SK-N-SH treated with all-trans-retinoic acid at 6 μM for 48 hours (cell line): ENCODE results near the gene HDC.

Experiments used
- ATAC-seq: fragments of 200-7000 bp; cut with Tn5 transposase; 3 replicates; pipeline ENCODE4 v1.9.1; 2020; ENCODE audit warnings: mild to moderate bottlenecking, moderate library complexity
- ARNTL ChIP-seq: fragments of 450-650 bp; formaldehyde crosslinking; IDR thresholded peaks from 2 replicates; pipeline ENCODE4 v1.5.0; 2020; ENCODE audit warnings: low read depth, mild to moderate bottlenecking, moderate library complexity, borderline replicate concordance
- BACH2 ChIP-seq: fragments of 250-450 bp; sonication (Bioruptor Pico); IDR thresholded peaks from 2 replicates; pipeline ENCODE4 v1.9.0; 2021; ENCODE audit warnings: mild to moderate bottlenecking, borderline replicate concordance
- CSDC2 ChIP-seq: fragments of 250-450 bp; sonication (Bioruptor Pico); IDR thresholded peaks from 2 replicates; pipeline ENCODE4 v1.5.0; 2020; ENCODE audit warnings: mild to moderate bottlenecking, moderate library complexity
- CSRNP3 ChIP-seq: fragments of 250-450 bp; sonication (Bioruptor Pico); IDR thresholded peaks from 2 replicates; pipeline ENCODE4 v1.5.1; 2021; ENCODE audit warnings: mild to moderate bottlenecking, moderate library complexity
- GLIS3 ChIP-seq: fragments of 250-450 bp; sonication (Bioruptor Pico); IDR thresholded peaks from 2 replicates; pipeline ENCODE4 v1.5.0; 2020; ENCODE audit warnings: mild to moderate bottlenecking, moderate library complexity
- ISL1 ChIP-seq: fragments of 250-450 bp; sonication (Bioruptor Pico); IDR thresholded peaks from 2 replicates; pipeline ENCODE4 v2.1.2; 2022; ENCODE audit warnings: mild to moderate bottlenecking, moderate library complexity
- OSR1 ChIP-seq: fragments of 250-450 bp; sonication (Bioruptor Pico); IDR thresholded peaks from 2 replicates; pipeline ENCODE4 v1.8.0; 2022; ENCODE audit warnings: moderate library complexity, mild to moderate bottlenecking, inconsistent platforms
- PPARA ChIP-seq: fragments of 250-450 bp; sonication (Bioruptor Pico); IDR thresholded peaks from 2 replicates; pipeline ENCODE4 v1.5.0; 2020; ENCODE audit warnings: mild to moderate bottlenecking, borderline replicate concordance
- RARB ChIP-seq: fragments of 250-450 bp; sonication (Bioruptor Pico); IDR thresholded peaks from 2 replicates; pipeline ENCODE4 v1.8.0; 2021; ENCODE audit warnings: mild to moderate bottlenecking, moderate library complexity
- SNAI2 ChIP-seq: fragments of 250-450 bp; sonication (Bioruptor Pico); IDR thresholded peaks from 2 replicates; pipeline ENCODE4 v1.5.0; 2020; ENCODE audit warnings: mild to moderate bottlenecking, moderate library complexity
- TCF4 ChIP-seq: fragments of 250-450 bp; sonication (Bioruptor Pico); IDR thresholded peaks from 2 replicates; pipeline ENCODE4 v1.8.0; 2021; ENCODE audit warnings: mild to moderate bottlenecking, moderate library complexity, borderline replicate concordance
- TOX ChIP-seq: fragments of 250-450 bp; sonication (Bioruptor Pico); IDR thresholded peaks from 2 replicates; pipeline ENCODE4 v1.8.0; 2021; ENCODE audit warnings: mild to moderate bottlenecking, moderate library complexity, borderline replicate concordance
- ZC3H10 ChIP-seq: fragments of 250-450 bp; sonication (Bioruptor Pico); IDR thresholded peaks from 2 replicates; pipeline ENCODE4 v1.5.1; 2021; ENCODE audit warnings: mild to moderate bottlenecking, moderate library complexity
- ZFP3 ChIP-seq: fragments of 250-450 bp; sonication (Bioruptor Pico); IDR thresholded peaks from 2 replicates; pipeline ENCODE4 v1.5.0; 2020; ENCODE audit warnings: mild to moderate bottlenecking, moderate library complexity
- ZFP30 ChIP-seq: fragments of 450-650 bp; formaldehyde crosslinking; IDR thresholded peaks from 2 replicates; pipeline ENCODE4 v1.5.0; 2022; ENCODE audit warnings: mild to moderate bottlenecking, moderate library complexity
- ZNF565 ChIP-seq: fragments of 450-650 bp; formaldehyde crosslinking; conservative IDR thresholded peaks from 2 replicates; pipeline ENCODE4 v1.5.0; 2020; ENCODE audit warnings: low read depth, mild to moderate bottlenecking, moderate library complexity
- ZNF70 ChIP-seq: fragments of 450-650 bp; formaldehyde crosslinking; IDR thresholded peaks from 2 replicates; pipeline ENCODE4 v1.5.0; 2020; ENCODE audit warnings: mild to moderate bottlenecking, moderate library complexity
- ZNF8 ChIP-seq: fragments of 450-650 bp; formaldehyde crosslinking; IDR thresholded peaks from 2 replicates; pipeline ENCODE4 v1.5.0; 2020; ENCODE audit warnings: mild to moderate bottlenecking, moderate library complexity
- TF ChIP-seq, protein P1 (sequence below): fragments of 250-450 bp; sonication (Bioruptor Pico); IDR thresholded peaks from 2 replicates; pipeline ENCODE4 v1.8.0; 2020; ENCODE audit warnings: mild to moderate bottlenecking, moderate library complexity, borderline replicate concordance
- TF ChIP-seq, protein P2 (sequence below): fragments of 250-450 bp; sonication (Bioruptor Pico); IDR thresholded peaks from 2 replicates; pipeline ENCODE4 v1.8.0; 2021; ENCODE audit warnings: low read depth, mild to moderate bottlenecking, moderate library complexity, borderline replicate concordance
- TF ChIP-seq, protein P3 (sequence below): fragments of 250-450 bp; sonication (Bioruptor Pico); IDR thresholded peaks from 2 replicates; pipeline ENCODE4 v1.5.0; 2020; ENCODE audit warnings: mild to moderate bottlenecking, moderate library complexity
- TF ChIP-seq, protein P4 (sequence below): fragments of 250-450 bp; sonication (Bioruptor Pico); IDR thresholded peaks from 2 replicates; pipeline ENCODE4 v1.5.1; 2020; ENCODE audit warnings: low read depth, mild to moderate bottlenecking, moderate library complexity

The HDC gene

DNA sequence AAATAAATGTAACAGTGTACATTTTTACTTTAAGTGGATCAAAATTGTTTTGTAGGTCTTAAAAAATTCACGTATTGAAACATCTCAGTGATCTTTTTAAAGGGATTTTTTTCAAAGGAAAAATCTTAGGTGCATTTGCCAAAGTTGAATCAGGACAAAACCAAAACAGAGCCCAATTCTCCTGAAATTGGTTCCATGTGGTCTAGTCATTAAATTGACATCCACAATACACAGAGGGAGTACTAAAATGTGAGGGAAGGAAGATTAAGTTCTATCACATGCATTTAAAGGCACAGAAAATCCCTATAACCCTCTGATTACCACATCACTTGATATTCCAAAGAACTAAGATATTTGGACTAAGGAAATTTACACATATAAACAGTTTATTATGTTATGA is 39.3 kb upstream of the HDC start:
- TF ChIP-seq RARB (CRISPR knock-in tag) = no peak
- ATAC-seq = no peak

DNA sequence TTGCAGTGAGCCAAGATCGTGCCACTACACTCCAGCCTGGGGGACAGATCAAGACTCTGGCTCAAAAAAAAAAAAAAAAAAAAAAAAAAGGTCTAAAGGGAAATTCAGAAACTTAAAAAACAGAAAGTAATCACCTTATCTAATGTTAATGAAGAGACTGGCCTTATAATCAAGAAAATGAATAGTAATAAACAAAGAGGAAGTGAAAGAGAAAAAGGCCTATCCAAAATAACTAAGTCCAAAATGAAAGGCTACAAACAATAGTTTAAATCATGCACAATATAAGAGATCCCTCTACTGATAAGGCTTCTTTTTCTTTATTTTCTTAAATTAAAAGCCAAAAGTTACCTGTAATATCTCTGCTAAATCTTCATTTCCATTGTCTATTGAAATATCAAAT is 37.1 kb upstream of the HDC start:
- no peak for TF ChIP-seq OSR1 (CRISPR knock-in tag)
- no peak for TF ChIP-seq TCF4 (CRISPR knock-in tag)
- TF ChIP-seq, protein P1, sequence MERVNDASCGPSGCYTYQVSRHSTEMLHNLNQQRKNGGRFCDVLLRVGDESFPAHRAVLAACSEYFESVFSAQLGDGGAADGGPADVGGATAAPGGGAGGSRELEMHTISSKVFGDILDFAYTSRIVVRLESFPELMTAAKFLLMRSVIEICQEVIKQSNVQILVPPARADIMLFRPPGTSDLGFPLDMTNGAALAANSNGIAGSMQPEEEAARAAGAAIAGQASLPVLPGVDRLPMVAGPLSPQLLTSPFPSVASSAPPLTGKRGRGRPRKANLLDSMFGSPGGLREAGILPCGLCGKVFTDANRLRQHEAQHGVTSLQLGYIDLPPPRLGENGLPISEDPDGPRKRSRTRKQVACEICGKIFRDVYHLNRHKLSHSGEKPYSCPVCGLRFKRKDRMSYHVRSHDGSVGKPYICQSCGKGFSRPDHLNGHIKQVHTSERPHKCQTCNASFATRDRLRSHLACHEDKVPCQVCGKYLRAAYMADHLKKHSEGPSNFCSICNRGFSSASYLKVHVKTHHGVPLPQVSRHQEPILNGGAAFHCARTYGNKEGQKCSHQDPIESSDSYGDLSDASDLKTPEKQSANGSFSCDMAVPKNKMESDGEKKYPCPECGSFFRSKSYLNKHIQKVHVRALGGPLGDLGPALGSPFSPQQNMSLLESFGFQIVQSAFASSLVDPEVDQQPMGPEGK (CRISPR knock-in tag) = no peak
- TF ChIP-seq PPARA (CRISPR knock-in tag) = no peak
- no peak for TF ChIP-seq BACH2
- no peak for TF ChIP-seq ZFP3 (CRISPR knock-in tag)
- TF ChIP-seq ZNF565 (CRISPR knock-in tag) = no peak
- TF ChIP-seq ARNTL (CRISPR knock-in tag) = no peak
- no peak for TF ChIP-seq RARB (CRISPR knock-in tag)
- no peak for TF ChIP-seq CSDC2 (CRISPR knock-in tag)
- TF ChIP-seq ZNF70 (CRISPR knock-in tag) = no peak
- TF ChIP-seq ZFP30 (CRISPR knock-in tag) = no peak
- TF ChIP-seq GLIS3 (CRISPR knock-in tag) = no peak
- TF ChIP-seq ZC3H10 (CRISPR knock-in tag) = no peak
- no peak for TF ChIP-seq SNAI2 (CRISPR knock-in tag)
- no peak for TF ChIP-seq ZNF8 (CRISPR knock-in tag)
- no peak for TF ChIP-seq TOX (CRISPR knock-in tag)
- no peak for TF ChIP-seq CSRNP3 (CRISPR knock-in tag)
- no peak for TF ChIP-seq ISL1
- TF ChIP-seq, protein P2, sequence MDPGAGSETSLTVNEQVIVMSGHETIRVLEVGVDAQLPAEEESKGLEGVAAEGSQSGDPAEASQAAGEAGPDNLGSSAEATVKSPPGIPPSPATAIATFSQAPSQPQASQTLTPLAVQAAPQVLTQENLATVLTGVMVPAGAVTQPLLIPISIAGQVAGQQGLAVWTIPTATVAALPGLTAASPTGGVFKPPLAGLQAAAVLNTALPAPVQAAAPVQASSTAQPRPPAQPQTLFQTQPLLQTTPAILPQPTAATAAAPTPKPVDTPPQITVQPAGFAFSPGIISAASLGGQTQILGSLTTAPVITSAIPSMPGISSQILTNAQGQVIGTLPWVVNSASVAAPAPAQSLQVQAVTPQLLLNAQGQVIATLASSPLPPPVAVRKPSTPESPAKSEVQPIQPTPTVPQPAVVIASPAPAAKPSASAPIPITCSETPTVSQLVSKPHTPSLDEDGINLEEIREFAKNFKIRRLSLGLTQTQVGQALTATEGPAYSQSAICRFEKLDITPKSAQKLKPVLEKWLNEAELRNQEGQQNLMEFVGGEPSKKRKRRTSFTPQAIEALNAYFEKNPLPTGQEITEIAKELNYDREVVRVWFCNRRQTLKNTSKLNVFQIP = no peak
- ATAC-seq = no peak

GRCh38 chr15:50298340-50298739 is 32.8 kb upstream of the HDC start:
- ATAC-seq = no peak
- TF ChIP-seq ZNF70 (CRISPR knock-in tag) (no peak), ZC3H10 (CRISPR knock-in tag) (no peak), CSRNP3 (CRISPR knock-in tag) (no peak)

GRCh38 chr15:50295966-50296365 is 30.4 kb upstream of the HDC start:
- no peak for ATAC-seq
- TF ChIP-seq ZNF8 (CRISPR knock-in tag) (no peak), ZNF565 (CRISPR knock-in tag) (no peak), CSDC2 (CRISPR knock-in tag) (no peak), ISL1 (no peak), CSRNP3 (CRISPR knock-in tag) (no peak), BACH2 (no peak)

DNA sequence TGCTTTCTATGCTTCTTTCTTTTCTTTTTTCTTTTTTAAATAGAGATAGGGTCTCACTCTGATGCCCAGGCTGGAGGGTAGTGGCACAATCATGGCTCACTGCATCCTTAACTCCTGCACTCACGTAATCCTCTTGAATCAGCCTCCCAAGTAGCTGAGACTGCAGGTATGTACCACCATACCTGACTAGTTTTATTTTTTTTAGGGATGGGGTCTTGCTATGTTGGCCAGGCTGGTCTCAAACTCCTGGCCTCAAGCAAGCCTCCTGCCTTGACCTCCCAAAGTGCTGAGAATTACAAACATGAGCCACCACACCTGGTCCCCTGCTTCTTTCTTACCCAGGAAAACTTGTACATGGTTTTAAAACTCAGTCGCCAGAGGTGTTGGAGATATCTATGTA is 24.2 kb upstream of the HDC start:
- no peak for ATAC-seq

More for the DNA sequence above, 24.2 kb upstream of the HDC start:
- TF ChIP-seq TCF4 (CRISPR knock-in tag) (no peak), ZNF8 (CRISPR knock-in tag) (no peak), ZNF70 (CRISPR knock-in tag) (no peak), SNAI2 (CRISPR knock-in tag) (no peak), ZFP30 (CRISPR knock-in tag) (no peak)
- TF ChIP-seq, protein P3, sequence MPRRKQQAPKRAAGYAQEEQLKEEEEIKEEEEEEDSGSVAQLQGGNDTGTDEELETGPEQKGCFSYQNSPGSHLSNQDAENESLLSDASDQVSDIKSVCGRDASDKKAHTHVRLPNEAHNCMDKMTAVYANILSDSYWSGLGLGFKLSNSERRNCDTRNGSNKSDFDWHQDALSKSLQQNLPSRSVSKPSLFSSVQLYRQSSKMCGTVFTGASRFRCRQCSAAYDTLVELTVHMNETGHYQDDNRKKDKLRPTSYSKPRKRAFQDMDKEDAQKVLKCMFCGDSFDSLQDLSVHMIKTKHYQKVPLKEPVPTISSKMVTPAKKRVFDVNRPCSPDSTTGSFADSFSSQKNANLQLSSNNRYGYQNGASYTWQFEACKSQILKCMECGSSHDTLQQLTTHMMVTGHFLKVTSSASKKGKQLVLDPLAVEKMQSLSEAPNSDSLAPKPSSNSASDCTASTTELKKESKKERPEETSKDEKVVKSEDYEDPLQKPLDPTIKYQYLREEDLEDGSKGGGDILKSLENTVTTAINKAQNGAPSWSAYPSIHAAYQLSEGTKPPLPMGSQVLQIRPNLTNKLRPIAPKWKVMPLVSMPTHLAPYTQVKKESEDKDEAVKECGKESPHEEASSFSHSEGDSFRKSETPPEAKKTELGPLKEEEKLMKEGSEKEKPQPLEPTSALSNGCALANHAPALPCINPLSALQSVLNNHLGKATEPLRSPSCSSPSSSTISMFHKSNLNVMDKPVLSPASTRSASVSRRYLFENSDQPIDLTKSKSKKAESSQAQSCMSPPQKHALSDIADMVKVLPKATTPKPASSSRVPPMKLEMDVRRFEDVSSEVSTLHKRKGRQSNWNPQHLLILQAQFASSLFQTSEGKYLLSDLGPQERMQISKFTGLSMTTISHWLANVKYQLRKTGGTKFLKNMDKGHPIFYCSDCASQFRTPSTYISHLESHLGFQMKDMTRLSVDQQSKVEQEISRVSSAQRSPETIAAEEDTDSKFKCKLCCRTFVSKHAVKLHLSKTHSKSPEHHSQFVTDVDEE (CRISPR knock-in tag) = no peak
- TF ChIP-seq, protein P4, sequence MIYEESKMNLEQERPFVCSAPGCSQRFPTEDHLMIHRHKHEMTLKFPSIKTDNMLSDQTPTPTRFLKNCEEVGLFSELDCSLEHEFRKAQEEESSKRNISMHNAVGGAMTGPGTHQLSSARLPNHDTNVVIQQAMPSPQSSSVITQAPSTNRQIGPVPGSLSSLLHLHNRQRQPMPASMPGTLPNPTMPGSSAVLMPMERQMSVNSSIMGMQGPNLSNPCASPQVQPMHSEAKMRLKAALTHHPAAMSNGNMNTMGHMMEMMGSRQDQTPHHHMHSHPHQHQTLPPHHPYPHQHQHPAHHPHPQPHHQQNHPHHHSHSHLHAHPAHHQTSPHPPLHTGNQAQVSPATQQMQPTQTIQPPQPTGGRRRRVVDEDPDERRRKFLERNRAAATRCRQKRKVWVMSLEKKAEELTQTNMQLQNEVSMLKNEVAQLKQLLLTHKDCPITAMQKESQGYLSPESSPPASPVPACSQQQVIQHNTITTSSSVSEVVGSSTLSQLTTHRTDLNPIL (CRISPR knock-in tag) = no peak
- TF ChIP-seq, all 23 proteins: peak for 0
